ENCODE measurements around the gene EPHB2.

The EPHB2 gene

DNA sequence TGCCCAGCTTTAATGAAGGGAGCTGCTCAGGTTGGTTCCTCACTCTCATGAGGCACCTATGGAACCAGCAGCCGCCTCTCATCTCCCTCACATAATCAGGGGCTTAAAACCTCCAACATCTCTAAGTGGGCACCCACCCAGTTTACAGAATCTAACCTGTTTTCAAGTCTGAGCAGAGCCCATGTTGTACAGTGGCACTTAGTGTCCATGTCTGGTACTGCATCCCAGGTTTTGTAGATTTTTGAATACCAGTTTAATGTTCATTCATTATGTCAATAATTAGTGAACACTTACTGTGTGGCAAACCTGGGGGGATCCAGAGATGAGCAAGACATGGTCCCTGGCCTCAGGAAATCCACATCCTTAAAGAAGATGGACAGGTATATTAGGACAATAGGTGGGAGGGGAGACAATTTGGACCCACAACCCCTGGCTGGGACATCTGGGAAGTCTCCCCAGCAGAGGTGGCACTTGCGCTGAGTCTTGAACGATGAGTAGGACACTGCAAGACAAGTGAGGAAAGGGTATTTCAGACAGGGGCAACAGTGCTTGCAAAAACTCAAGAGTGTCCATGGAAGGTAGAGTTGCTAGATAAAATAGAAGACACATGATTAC lies 178.7 kb downstream of the EPHB2 start:
- DNase-seq (ENCODE audit: low read depth, low spot score) = no peak
- no peaks in the 10 kb centered on the region for H3K36me3 ChIP-seq (ENCODE audit: insufficient read depth, low read length)
- no peak overlapping the region for H3K9ac ChIP-seq (ENCODE audit: insufficient read length)
- H3K27ac ChIP-seq = no peak overlapping the region
- TF ChIP-seq FOXP2 (optimal IDR thresholded peaks at IDR 0.05; ENCODE audit: control extremely low read depth, extremely low read length, insufficient read depth) = no peak
- TF ChIP-seq POLR2AphosphoS5 (IDR thresholded peaks at IDR 0.05; ENCODE audit: borderline replicate concordance, low read depth, low read length) = no peak
- TF ChIP-seq EZH2 (IDR thresholded peaks at IDR 0.05) = no peak
- H3K9me3 ChIP-seq (ENCODE audit: low read depth, low read length) = no peaks in the 10 kb centered on the region
- no peak overlapping the region for H3K4me3 ChIP-seq

DNA sequence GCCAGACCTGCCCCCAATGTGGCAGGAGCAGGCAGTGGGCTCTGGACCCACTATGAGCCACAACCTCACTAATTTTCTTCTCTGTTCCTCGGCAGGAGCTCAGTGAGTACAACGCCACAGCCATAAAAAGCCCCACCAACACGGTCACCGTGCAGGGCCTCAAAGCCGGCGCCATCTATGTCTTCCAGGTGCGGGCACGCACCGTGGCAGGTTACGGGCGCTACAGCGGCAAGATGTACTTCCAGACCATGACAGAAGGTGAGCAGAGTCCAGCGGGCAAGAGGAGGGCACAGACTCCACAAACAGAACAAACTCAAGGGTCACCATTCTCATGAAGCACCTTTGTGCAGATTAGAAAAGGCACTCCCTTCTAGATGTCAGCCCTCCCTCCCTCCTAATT lies 182.2 kb downstream of the EPHB2 start:
- Histone ChIP-seq H3K9ac (ENCODE audit: insufficient read length) (no peak overlapping the region), H3K4me3 (no peak overlapping the region), H3K36me3 (ENCODE audit: insufficient read depth, low read length) (no peaks in the 10 kb centered on the region), H3K9me3 (ENCODE audit: low read depth, low read length) (no peaks in the 10 kb centered on the region), H3K27ac (no peak overlapping the region)
- TF ChIP-seq FOXP2 (optimal IDR thresholded peaks at IDR 0.05; ENCODE audit: control extremely low read depth, extremely low read length, insufficient read depth) (no peak), EZH2 (IDR thresholded peaks at IDR 0.05) (no peak), POLR2AphosphoS5 (IDR thresholded peaks at IDR 0.05; ENCODE audit: borderline replicate concordance, low read depth, low read length) (no peak)
- no peak for DNase-seq (ENCODE audit: low read depth, low spot score)

DNA sequence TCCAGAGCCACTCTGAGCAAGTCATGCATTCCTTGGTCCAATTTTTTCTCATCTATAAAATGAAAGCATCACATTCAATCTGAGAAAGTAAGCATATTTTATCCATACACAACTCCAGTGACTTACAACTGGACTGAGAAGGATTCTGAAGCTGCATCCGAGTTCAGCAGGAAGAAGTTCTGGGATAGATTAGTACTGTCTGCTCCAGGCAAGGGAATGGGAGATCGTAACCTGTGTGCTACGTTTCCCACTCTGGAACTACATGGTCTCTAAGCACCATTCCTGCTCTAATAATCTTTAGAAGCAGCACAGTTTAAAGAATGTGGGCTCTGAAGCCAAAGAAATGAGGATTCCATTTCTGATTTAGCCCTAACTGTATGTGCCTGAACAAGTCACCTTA lies 182.7 kb downstream of the EPHB2 start:
- Histone ChIP-seq H3K9me3 (ENCODE audit: low read depth, low read length) (no peaks in the 10 kb centered on the region), H3K36me3 (ENCODE audit: insufficient read depth, low read length) (no peaks in the 10 kb centered on the region), H3K4me3 (no peak overlapping the region), H3K9ac (ENCODE audit: insufficient read length) (no peak overlapping the region), H3K27ac (no peak overlapping the region)
- DNase-seq (ENCODE audit: low read depth, low spot score) = no peak
- TF ChIP-seq POLR2AphosphoS5 (IDR thresholded peaks at IDR 0.05; ENCODE audit: borderline replicate concordance, low read depth, low read length) (no peak), EZH2 (IDR thresholded peaks at IDR 0.05) (no peak), FOXP2 (optimal IDR thresholded peaks at IDR 0.05; ENCODE audit: control extremely low read depth, extremely low read length, insufficient read depth) (no peak)

DNA sequence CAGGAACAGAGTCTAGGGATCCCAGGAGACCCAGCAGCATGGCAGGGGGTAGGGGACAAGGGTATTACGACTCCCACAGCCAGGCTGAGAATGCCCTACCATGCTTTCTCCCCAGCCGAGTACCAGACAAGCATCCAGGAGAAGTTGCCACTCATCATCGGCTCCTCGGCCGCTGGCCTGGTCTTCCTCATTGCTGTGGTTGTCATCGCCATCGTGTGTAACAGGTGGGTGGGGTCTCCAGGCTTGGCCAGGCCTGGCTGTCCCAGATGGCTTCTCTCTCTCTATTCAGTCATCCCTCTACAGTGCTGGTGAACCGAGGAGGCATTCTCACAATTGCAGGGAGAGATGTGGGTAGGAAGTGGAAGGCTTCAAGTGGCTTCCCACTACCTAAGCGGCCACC lies 184.7 kb downstream of the EPHB2 start:
- Histone ChIP-seq H3K36me3 (ENCODE audit: insufficient read depth, low read length) (no peaks in the 10 kb centered on the region), H3K27ac (no peak overlapping the region), H3K9me3 (ENCODE audit: low read depth, low read length) (no peaks in the 10 kb centered on the region), H3K4me3 (no peak overlapping the region), H3K9ac (ENCODE audit: insufficient read length) (no peak overlapping the region)
- TF ChIP-seq EZH2 (IDR thresholded peaks at IDR 0.05) (no peak), POLR2AphosphoS5 (IDR thresholded peaks at IDR 0.05; ENCODE audit: borderline replicate concordance, low read depth, low read length) (no peak), FOXP2 (optimal IDR thresholded peaks at IDR 0.05; ENCODE audit: control extremely low read depth, extremely low read length, insufficient read depth) (no peak)
- no peak for DNase-seq (ENCODE audit: low read depth, low spot score)

DNA sequence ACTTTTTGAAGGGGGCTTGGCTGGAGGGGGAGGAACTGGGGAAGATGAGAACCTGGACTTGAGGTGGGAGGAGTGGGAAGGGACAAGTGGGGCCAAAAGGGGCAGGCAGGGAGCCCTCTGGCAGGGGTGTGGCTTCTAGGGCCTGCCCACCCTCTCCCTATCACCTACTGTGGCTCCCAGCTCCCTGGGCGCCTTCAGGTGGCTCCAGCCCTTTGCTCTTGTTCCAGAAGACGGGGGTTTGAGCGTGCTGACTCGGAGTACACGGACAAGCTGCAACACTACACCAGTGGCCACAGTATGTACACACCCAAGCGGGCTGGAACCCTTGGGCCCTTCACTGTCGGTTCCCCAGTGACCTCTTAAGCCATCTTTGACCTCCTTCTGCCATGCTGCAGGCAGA lies 185.5 kb downstream of the EPHB2 start:
- Histone ChIP-seq H3K9ac (ENCODE audit: insufficient read length) (no peak overlapping the region), H3K9me3 (ENCODE audit: low read depth, low read length) (no peaks in the 10 kb centered on the region), H3K4me3 (no peak overlapping the region), H3K36me3 (ENCODE audit: insufficient read depth, low read length) (no peaks in the 10 kb centered on the region), H3K27ac (no peak overlapping the region)
- no peak for TF ChIP-seq EZH2 (IDR thresholded peaks at IDR 0.05)
- TF ChIP-seq FOXP2 (optimal IDR thresholded peaks at IDR 0.05; ENCODE audit: control extremely low read depth, extremely low read length, insufficient read depth) = no peak
- no peak for TF ChIP-seq POLR2AphosphoS5 (IDR thresholded peaks at IDR 0.05; ENCODE audit: borderline replicate concordance, low read depth, low read length)
- DNase-seq (ENCODE audit: low read depth, low spot score) = no peak

DNA sequence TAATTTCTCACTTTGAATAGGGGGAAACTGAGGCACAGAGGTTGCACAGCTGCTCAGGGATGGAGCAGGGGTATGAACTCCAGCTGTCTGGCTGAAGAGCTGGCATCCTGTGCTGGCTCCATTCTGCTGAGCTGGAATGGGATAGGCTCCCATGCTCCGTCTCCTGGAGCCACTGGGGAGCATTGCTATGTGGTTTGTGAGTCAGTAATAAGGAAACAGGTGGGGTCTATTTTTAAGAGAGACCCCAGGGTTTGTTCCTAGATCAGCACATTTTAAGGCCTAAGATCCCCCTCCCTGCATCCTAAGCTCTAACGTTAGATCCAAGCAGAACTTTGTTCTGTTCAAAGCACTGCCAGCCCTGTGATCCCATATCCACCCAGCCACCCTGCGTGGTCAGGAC lies 189.8 kb downstream of the EPHB2 start:
- no peaks in the 10 kb centered on the region for H3K9me3 ChIP-seq (ENCODE audit: low read depth, low read length)
- H3K27ac ChIP-seq = no peak overlapping the region
- H3K9ac ChIP-seq (ENCODE audit: insufficient read length) = no peak overlapping the region
- TF ChIP-seq EZH2 (IDR thresholded peaks at IDR 0.05) (no peak), FOXP2 (optimal IDR thresholded peaks at IDR 0.05; ENCODE audit: control extremely low read depth, extremely low read length, insufficient read depth) (no peak), POLR2AphosphoS5 (IDR thresholded peaks at IDR 0.05; ENCODE audit: borderline replicate concordance, low read depth, low read length) (no peak)
- no peak for DNase-seq (ENCODE audit: low read depth, low spot score)
- no peak overlapping the region for H3K4me3 ChIP-seq
- no peaks in the 10 kb centered on the region for H3K36me3 ChIP-seq (ENCODE audit: insufficient read depth, low read length)

DNA sequence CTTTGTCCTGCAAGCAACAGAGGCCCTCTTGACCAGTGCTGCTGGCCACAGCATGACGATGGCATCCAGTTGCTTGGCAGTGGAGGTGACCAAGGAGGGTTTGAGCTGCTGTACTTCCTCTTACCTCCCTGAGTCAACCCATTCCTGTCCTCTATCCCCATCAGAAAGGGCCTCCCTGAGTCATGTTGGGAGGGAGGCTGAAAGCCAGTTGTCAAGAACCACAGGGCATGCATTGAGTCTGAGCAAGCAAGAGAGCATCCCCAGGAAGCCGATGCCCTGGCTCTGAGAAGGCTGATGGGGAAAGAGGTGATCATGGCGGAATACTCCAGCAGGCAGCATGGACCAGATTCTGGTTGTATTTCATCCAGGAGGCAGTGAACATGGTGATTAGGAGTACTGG lies 192.5 kb downstream of the EPHB2 start:
- Histone ChIP-seq H3K9me3 (ENCODE audit: low read depth, low read length) (no peaks in the 10 kb centered on the region), H3K27ac (no peak overlapping the region), H3K36me3 (ENCODE audit: insufficient read depth, low read length) (no peaks in the 10 kb centered on the region), H3K9ac (ENCODE audit: insufficient read length) (no peak overlapping the region), H3K4me3 (no peak overlapping the region)
- DNase-seq (ENCODE audit: low read depth, low spot score) = no peak
- TF ChIP-seq POLR2AphosphoS5 (IDR thresholded peaks at IDR 0.05; ENCODE audit: borderline replicate concordance, low read depth, low read length) (no peak), EZH2 (IDR thresholded peaks at IDR 0.05) (no peak), FOXP2 (optimal IDR thresholded peaks at IDR 0.05; ENCODE audit: control extremely low read depth, extremely low read length, insufficient read depth) (no peak)

DNA sequence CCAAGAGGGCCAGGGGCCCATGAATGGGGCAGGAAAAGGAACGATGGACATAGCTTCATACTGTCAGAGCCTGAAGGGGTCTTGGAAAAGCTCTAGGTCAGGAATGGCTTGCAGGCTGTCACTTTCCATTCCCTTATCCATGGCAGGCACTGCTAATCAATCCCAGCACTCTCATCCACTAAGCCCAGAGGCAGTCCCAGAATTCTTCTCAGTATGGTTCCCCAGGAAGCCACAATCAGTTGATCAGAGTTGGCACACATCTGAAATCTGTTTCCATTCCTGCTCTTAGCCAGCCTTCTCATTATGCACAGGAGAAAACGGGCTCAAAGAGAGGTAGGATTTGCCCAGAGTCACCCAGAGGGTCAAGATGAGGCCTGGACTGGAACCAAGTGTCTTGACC lies 196.3 kb downstream of the EPHB2 start:
- no peak overlapping the region for H3K9ac ChIP-seq (ENCODE audit: insufficient read length)
- H3K36me3 ChIP-seq (ENCODE audit: insufficient read depth, low read length) = no peaks in the 10 kb centered on the region
- no peak for DNase-seq (ENCODE audit: low read depth, low spot score)
- no peak overlapping the region for H3K27ac ChIP-seq
- no peak overlapping the region for H3K4me3 ChIP-seq
- no peaks in the 10 kb centered on the region for H3K9me3 ChIP-seq (ENCODE audit: low read depth, low read length)
- no peak for TF ChIP-seq EZH2 (IDR thresholded peaks at IDR 0.05)
- TF ChIP-seq FOXP2 (optimal IDR thresholded peaks at IDR 0.05; ENCODE audit: control extremely low read depth, extremely low read length, insufficient read depth) = no peak
- no peak for TF ChIP-seq POLR2AphosphoS5 (IDR thresholded peaks at IDR 0.05; ENCODE audit: borderline replicate concordance, low read depth, low read length)

DNA sequence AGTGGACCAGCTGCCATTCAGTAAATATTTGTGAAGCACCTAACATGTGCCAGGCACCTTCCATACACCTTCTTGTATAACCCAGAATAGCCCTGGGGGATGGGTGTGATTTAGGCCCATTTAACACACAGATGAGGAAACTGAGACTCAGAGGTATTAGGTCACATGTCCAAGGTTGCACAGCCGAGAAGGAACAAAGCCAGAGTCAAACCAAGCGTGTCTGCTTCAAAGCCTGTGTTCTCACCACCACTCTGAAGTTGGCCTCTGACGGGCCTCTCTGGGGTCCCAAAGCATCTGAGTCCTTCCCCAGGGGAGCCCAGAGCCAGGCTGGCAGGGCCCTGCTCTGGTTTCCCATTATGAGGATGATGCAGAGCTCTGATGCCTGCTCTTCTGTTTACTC lies 196.9 kb downstream of the EPHB2 start:
- Histone ChIP-seq H3K36me3 (ENCODE audit: insufficient read depth, low read length) (no peaks in the 10 kb centered on the region), H3K9ac (ENCODE audit: insufficient read length) (no peak overlapping the region), H3K4me3 (no peak overlapping the region), H3K9me3 (ENCODE audit: low read depth, low read length) (no peaks in the 10 kb centered on the region), H3K27ac (no peak overlapping the region)
- DNase-seq (ENCODE audit: low read depth, low spot score) = no peak
- TF ChIP-seq EZH2 (IDR thresholded peaks at IDR 0.05) (no peak), POLR2AphosphoS5 (IDR thresholded peaks at IDR 0.05; ENCODE audit: borderline replicate concordance, low read depth, low read length) (no peak), FOXP2 (optimal IDR thresholded peaks at IDR 0.05; ENCODE audit: control extremely low read depth, extremely low read length, insufficient read depth) (no peak)

Measured in SK-N-MC (cell line).